ENCODE data around the gene CCDC93.

- no peak for TF ChIP-seq SREBF1 (IDR thresholded peaks at IDR 0.05; ENCODE audit: low read length)
- TF ChIP-seq MAX (IDR thresholded peaks at IDR 0.05; ENCODE audit: low read depth, low read length) = no peak
- TF ChIP-seq CTCF (IDR thresholded peaks at IDR 0.05 in 2 of 3, conservative IDR thresholded peaks at IDR 0.05 in 1 of 3; ENCODE audit: control insufficient read depth in 2 of 3, extremely low read depth in 1 of 3, insufficient read depth in 1 of 3, low read depth in 3 of 3, low read length in 3 of 3) = no peak
- no peak for TF ChIP-seq HDAC6 (IDR thresholded peaks at IDR 0.05; ENCODE audit: unreplicated experiment)
- no peak for TF ChIP-seq RCOR1 (conservative IDR thresholded peaks at IDR 0.05; ENCODE audit: low read depth, low read length)
- no peak for TF ChIP-seq MTA3 (IDR thresholded peaks at IDR 0.05; ENCODE audit: borderline replicate concordance, low read length)
- TF ChIP-seq POLR2A (IDR thresholded peaks at IDR 0.05; ENCODE audit: low read depth, low read length) = no peak
- no peak for TF ChIP-seq YBX1 (IDR thresholded peaks at IDR 0.05)
- TF ChIP-seq PML (IDR thresholded peaks at IDR 0.05; ENCODE audit: low read length) = no peak
- TF ChIP-seq JUNB (IDR thresholded peaks at IDR 0.05) = no peak
- no peak for TF ChIP-seq FOXK2 (IDR thresholded peaks at IDR 0.05)
Observed at GRCh38 chr2:118013221-118013723, 598 bp downstream of the CCDC93 start.

Measured in GM12878 (cell line).